Stimulated activated naive CD8-positive, alpha-beta T cell treated with anti-CD3 and anti-CD28 coated beads, Interleukin-15, amount 100 ng/mL, for 72 hours (primary cell): Measurements from ENCODE around the gene GJD4.
A peak's percentile ranks its signal among the peaks of the same experiment; 100 is the strongest.

Source experiments
- ATAC-seq: fragments of 150-1000 bp; cut with Tn5 transposase; 2 replicates; pipeline ENCODE4 v1.10.0; 2021; ENCODE audit warnings: mild to moderate bottlenecking, moderate library complexity
- DNase-seq, 2 donors: peaks; one replicate each; pipeline ENCODE4 v3.0.0; 2021 to 2022
- H3K27ac Mint-ChIP-seq, 2 donors: one replicate each; pipeline ENCODE4 v1.8.0; 2022; ENCODE audit warnings: mild to moderate bottlenecking in 2 of 2, mixed read lengths in 2 of 2, moderate library complexity in 2 of 2
- H3K27me3 Mint-ChIP-seq: one replicate; pipeline ENCODE4 v1.8.0; 2022; ENCODE audit warnings: mixed read lengths
- H3K4me1 Mint-ChIP-seq: one replicate; pipeline ENCODE4 v1.8.0; 2022; ENCODE audit warnings: mild to moderate bottlenecking, mixed read lengths
- H3K4me3 Mint-ChIP-seq, 2 donors: one replicate each; pipeline ENCODE4 v1.8.0; 2022; ENCODE audit warnings: mild to moderate bottlenecking in 2 of 2, mixed read lengths in 2 of 2, moderate library complexity in 1 of 2
- H3K9me3 Mint-ChIP-seq, 2 donors: one replicate each; pipeline ENCODE4 v1.8.0; 2022; ENCODE audit warnings: mixed read lengths in 2 of 2

GJD4 gene

DNA sequence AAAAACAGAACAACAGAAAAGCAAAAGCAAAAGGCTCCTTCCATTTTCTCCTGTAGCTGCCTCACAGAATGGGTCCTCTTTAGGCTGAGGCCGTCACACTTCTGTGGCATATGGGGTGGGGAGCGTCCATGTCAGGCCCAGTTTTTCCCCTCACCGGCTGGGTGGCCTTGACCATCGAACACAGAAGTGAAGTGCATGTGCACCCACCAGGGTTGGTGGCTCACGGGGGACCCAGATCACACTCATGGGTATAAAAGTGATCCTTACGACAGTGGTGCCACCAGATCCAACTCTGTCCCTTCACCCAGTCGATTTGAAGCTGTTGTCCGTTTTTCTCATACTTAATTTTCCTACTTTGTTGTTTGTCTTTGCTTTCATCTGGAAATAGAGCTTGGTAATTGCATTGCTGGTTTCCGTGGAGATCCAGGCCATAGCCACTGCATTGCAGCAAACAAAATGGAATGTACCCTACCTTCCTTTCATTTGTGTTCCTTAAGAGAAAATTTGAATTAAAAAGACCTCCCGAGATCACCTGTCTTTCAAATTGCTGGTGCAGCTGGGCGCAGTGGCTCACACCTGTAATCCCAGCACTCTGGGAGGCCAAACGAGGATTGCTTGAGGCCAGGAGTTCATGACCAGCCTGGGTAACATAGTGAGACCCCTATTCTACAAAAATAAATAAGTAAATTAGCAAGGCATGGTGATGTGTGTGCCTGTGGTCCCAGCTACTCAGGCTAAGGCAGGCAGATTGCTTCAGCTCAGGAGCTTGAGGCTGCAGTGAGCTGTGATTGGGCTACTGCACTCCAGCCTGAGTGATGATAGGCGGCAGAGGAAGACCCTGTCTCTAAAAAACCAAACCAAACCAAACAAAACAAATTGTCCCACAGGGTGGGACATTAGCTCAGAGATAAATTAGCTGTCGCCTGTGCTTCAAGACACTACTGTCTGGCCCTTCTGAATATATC lies 10.7 kb upstream of the GJD4 start:
- ATAC-seq = no peak
- Mint-ChIP-seq H3K4me3 (no peak overlapping the region), H3K4me1 (no peaks in the 10 kb centered on the region), H3K27ac (no peak overlapping the region), H3K27me3 (peaks cover 19% of the 10 kb centered on the region), H3K9me3 (peaks cover 9 to 11% of the 10 kb centered on the region in 2 donors)
- DNase-seq = no peak

- Mint-ChIP-seq H3K9me3 (peaks cover 9 to 11% of the 10 kb centered on the region in 2 donors), H3K4me3 (no peak overlapping the region), H3K27me3 (peaks cover 26% of the 10 kb centered on the region), H3K27ac (no peak overlapping the region), H3K4me1 (no peaks in the 10 kb centered on the region)
- no peak for ATAC-seq
- DNase-seq = no peak
Observed at GRCh38 chr10:35595106-35595505, 10.0 kb upstream of the GJD4 start.

GRCh38 chr10:35598379-35598778 lies 6.8 kb upstream of the GJD4 start:
- Mint-ChIP-seq H3K27ac (no peak overlapping the region), H3K4me3 (no peak overlapping the region), H3K4me1 (no peaks in the 10 kb centered on the region), H3K27me3 (peaks cover 40% of the 10 kb centered on the region), H3K9me3 (no peaks in the 10 kb centered on the region)
- no peak for DNase-seq
- no peak for ATAC-seq

- ATAC-seq = no peak
Observed at GRCh38 chr10:35600193-35600592, 4.9 kb upstream of the GJD4 start.

DNA sequence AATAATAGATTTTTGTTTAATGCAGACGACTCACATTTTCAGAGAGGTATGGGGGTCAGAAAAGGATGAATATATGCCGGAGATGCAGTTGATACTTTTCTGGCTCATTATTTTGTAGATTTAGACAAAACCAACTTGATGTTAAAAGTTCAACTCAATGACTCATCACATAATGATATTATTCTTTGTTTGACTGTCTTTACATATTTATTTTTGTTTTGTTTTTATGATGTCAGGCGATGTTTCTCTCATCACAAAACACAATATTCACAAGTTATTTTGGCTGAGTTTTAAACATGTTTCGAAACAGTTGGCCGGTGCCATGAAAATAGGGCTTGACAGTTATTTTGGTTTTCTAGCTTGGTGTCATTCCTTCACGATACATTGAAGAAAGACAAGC lies 1.3 kb downstream of the GJD4 start:
- peaks cover 0 to 10% of the 10 kb centered on the region in 2 donors for H3K9me3 Mint-ChIP-seq
- DNase-seq = no peak
- no peak for ATAC-seq
- no peak overlapping the region for H3K27ac Mint-ChIP-seq
- H3K4me1 Mint-ChIP-seq = peaks cover 9% of the 10 kb centered on the region
- H3K4me3 Mint-ChIP-seq = no peak overlapping the region
- H3K27me3 Mint-ChIP-seq = peaks cover 68% of the 10 kb centered on the region

More at GRCh38 chr10:35600193-35600592, 4.9 kb upstream of the GJD4 start:
- no peak for DNase-seq
- H3K4me3 Mint-ChIP-seq = no peak overlapping the region
- H3K27me3 Mint-ChIP-seq = peaks cover 49% of the 10 kb centered on the region
- H3K27ac Mint-ChIP-seq = no peak overlapping the region
- no peaks in the 10 kb centered on the region for H3K9me3 Mint-ChIP-seq
- no peaks in the 10 kb centered on the region for H3K4me1 Mint-ChIP-seq

DNA sequence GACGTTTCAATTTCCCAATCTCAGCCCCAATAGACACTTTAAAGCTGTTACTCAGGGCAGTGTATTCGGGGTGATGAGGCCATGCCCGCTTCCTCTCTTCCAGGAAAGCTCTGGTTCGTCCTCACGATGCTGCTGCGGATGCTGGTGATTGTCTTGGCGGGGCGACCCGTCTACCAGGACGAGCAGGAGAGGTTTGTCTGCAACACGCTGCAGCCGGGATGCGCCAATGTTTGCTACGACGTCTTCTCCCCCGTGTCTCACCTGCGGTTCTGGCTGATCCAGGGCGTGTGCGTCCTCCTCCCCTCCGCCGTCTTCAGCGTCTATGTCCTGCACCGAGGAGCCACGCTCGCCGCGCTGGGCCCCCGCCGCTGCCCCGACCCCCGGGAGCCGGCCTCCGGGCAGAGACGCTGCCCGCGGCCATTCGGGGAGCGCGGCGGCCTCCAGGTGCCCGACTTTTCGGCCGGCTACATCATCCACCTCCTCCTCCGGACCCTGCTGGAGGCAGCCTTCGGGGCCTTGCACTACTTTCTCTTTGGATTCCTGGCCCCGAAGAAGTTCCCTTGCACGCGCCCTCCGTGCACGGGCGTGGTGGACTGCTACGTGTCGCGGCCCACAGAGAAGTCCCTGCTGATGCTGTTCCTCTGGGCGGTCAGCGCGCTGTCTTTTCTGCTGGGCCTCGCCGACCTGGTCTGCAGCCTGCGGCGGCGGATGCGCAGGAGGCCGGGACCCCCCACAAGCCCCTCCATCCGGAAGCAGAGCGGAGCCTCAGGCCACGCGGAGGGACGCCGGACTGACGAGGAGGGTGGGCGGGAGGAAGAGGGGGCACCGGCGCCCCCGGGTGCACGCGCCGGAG lies 2.6 kb downstream of the GJD4 start:
- H3K27me3 Mint-ChIP-seq = peaks cover 76% of the 10 kb centered on the region
- H3K4me3 Mint-ChIP-seq = peak overlapping the region; percentile 75 to 85
- no peak overlapping the region for H3K27ac Mint-ChIP-seq
- peaks cover 9% of the 10 kb centered on the region for H3K4me1 Mint-ChIP-seq
- peaks cover 0 to 10% of the 10 kb centered on the region in 2 donors for H3K9me3 Mint-ChIP-seq
- DNase-seq (peak in 1 of 2 donors; percentile 12), ATAC-seq (peak; percentile 73)

- Mint-ChIP-seq H3K4me1 (peaks cover 9% of the 10 kb centered on the region), H3K4me3 (peak overlapping the region; percentile 75 to 85), H3K27ac (no peak overlapping the region), H3K9me3 (peaks cover 0 to 10% of the 10 kb centered on the region in 2 donors), H3K27me3 (peaks cover 76% of the 10 kb centered on the region)
- DNase-seq = no peak
- peak; percentile 53 for ATAC-seq
Observed at GRCh38 chr10:35608328-35608672, 3.2 kb downstream of the GJD4 start.

DNA sequence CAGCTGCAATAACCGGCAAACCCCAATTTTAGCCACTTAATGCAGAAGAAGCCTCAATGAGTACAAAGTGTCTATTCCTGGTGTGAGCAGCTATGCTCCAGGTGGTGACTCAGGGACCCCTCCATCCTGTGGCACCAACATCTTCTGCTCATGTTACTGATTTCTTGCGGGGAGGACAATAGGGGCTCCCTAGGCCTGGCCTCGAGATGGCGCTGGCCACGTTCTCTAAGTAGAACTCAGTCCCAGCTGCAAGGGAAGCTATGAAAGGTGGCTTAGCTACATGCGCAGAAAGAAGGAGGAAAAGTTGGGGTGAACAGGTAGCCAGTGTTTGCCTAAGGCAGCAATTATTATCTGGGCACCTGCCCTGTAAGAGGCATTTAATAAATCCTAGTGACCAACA lies 6.6 kb downstream of the GJD4 start:
- H3K27ac Mint-ChIP-seq = no peak overlapping the region
- no peak overlapping the region for H3K4me3 Mint-ChIP-seq
- peaks cover 0 to 10% of the 10 kb centered on the region in 2 donors for H3K9me3 Mint-ChIP-seq
- peaks cover 9% of the 10 kb centered on the region for H3K4me1 Mint-ChIP-seq
- DNase-seq = no peak
- no peak for ATAC-seq
- H3K27me3 Mint-ChIP-seq = peaks cover 82% of the 10 kb centered on the region

DNA sequence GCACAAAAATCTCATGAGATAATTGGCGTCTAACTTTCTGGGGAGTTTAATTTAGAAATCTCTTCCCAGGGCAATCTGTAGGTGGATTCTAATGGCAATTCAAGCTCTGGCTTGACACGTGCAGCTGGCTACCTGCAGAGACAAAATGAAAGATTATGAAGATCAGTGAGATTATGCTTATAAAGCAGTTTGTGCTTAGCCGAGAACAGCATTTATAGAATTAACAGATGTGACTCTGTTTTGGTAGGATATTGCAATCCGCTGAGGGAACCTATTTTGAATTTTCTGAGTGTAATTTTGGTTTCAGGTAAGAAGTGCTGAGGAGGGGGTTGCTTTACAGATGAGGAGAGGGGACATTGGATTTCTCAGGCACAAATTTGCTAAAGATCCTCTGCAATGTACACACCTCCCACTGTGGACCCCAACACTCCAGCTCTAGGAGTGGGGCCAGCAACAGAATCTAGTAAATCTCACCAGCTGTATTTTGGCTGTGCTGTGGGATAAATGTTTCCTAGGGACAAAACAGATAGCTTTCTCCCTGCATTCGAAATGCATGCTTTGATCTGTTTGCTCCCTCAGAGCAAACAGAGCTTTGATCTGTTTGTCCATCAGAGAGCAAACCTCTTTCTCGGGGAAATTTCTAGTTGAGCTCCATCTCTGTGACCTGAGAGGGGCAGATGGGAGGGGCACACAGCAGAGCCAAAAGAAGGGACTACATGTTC lies 7.4 kb downstream of the GJD4 start:
- no peak for DNase-seq
- H3K9me3 Mint-ChIP-seq = peaks cover 0 to 10% of the 10 kb centered on the region in 2 donors
- H3K4me1 Mint-ChIP-seq = peaks cover 5% of the 10 kb centered on the region
- H3K27me3 Mint-ChIP-seq = peaks cover 75% of the 10 kb centered on the region
- no peak overlapping the region for H3K4me3 Mint-ChIP-seq
- H3K27ac Mint-ChIP-seq = no peak overlapping the region
- no peak for ATAC-seq

- H3K27ac Mint-ChIP-seq = no peak overlapping the region
- H3K9me3 Mint-ChIP-seq = peaks cover 0 to 10% of the 10 kb centered on the region in 2 donors
- no peak for DNase-seq
- H3K27me3 Mint-ChIP-seq = peaks cover 70% of the 10 kb centered on the region
- ATAC-seq = no peak
- H3K4me3 Mint-ChIP-seq = no peak overlapping the region
- H3K4me1 Mint-ChIP-seq = no peaks in the 10 kb centered on the region
Observed at GRCh38 chr10:35613107-35613440, 7.9 kb downstream of the GJD4 start.

GRCh38 chr10:35613597-35614226 lies 8.6 kb downstream of the GJD4 start:
- Mint-ChIP-seq H3K4me1 (no peaks in the 10 kb centered on the region), H3K9me3 (peaks cover 0 to 10% of the 10 kb centered on the region in 2 donors), H3K27ac (no peak overlapping the region), H3K4me3 (no peak overlapping the region), H3K27me3 (peaks cover 68% of the 10 kb centered on the region)
- no peak for DNase-seq
- no peak for ATAC-seq

DNA sequence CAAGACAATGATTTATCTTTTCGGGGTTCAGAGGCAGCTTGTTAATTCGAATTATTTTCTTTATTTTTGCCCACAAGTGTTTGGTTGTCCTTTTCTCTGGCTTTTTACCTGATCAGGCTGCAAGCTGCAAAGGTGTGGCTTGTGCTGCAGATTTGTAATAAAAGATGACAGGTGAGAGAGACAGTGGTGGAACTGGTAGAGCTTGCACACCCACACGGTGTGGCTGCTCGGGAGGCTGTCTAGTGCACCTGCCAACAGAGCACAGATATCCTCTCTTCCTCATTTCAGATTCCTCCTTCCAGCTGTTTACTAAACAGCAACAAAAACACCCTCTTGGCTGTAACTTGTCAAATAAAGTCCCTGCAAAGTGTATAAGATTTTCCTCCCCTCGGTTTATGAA lies 9.2 kb downstream of the GJD4 start:
- Mint-ChIP-seq H3K9me3 (peaks cover 0 to 10% of the 10 kb centered on the region in 2 donors), H3K4me3 (no peak overlapping the region), H3K27me3 (peaks cover 68% of the 10 kb centered on the region), H3K4me1 (no peaks in the 10 kb centered on the region), H3K27ac (no peak overlapping the region)
- no peak for ATAC-seq
- no peak for DNase-seq

DNA sequence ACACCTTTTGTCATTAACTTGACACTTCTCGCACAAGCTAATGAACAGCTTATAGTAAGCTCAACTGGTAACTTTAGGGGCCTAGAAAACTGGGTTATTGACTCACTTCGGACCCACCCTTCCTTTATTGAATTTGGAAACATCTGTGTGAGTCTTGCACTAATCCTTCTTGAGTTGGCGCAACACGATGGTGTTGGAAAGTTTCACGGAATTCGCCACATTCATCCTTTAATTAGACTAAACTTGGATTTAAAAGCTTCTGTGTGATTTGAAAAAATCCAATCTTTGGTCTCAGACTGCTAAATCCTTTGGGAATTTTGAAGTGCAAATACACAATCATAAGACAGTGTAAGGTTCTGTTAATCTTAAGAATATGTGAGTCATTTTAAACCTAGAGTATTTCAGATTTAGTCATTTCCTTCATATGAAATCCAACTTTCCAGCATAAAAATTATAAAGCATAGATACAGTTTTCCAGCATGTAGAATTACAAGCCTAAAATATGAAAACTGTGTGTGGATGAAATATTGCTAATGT lies 21.9 kb downstream of the GJD4 start:
- Mint-ChIP-seq H3K27me3 (peaks cover 8% of the 10 kb centered on the region), H3K4me3 (no peak overlapping the region), H3K9me3 (no peaks in the 10 kb centered on the region), H3K4me1 (no peaks in the 10 kb centered on the region), H3K27ac (no peak overlapping the region)
- no peak for DNase-seq
- no peak for ATAC-seq

DNA sequence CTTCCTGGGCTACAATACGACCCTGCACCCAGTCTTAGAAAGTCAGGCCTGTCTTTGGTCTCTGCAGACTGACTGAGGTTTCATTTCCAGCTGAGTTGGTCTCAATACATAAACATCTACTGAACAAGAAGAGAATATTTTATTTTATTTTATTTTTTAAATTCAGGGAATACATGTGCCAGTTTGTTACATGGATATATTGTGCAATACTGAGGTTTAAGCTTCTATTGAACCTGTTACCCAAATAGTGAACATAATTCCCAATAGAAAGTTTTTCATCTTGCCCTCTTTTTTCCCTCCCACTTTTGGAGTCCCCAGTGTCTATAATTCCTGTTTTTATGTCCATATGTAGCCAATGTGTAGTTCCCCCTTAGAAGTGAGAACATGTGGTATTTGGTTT lies 26.3 kb downstream of the GJD4 start:
- Mint-ChIP-seq H3K27ac (no peak overlapping the region), H3K27me3 (peaks cover 18% of the 10 kb centered on the region)

GRCh38 chr10:35632027-35632426 lies 26.9 kb downstream of the GJD4 start:
- H3K27me3 Mint-ChIP-seq = peaks cover 24% of the 10 kb centered on the region
- DNase-seq = no peak
- H3K4me3 Mint-ChIP-seq = no peak overlapping the region
- H3K27ac Mint-ChIP-seq = no peak overlapping the region
- H3K4me1 Mint-ChIP-seq = peaks cover under 1% of the 10 kb centered on the region
- no peaks in the 10 kb centered on the region for H3K9me3 Mint-ChIP-seq
- ATAC-seq = no peak

More for the DNA sequence above, 26.3 kb downstream of the GJD4 start:
- no peak for DNase-seq
- ATAC-seq = no peak
- Mint-ChIP-seq H3K9me3 (no peaks in the 10 kb centered on the region), H3K4me3 (no peak overlapping the region), H3K4me1 (no peaks in the 10 kb centered on the region)
